CD4-positive, alpha-beta T cell treated with Interleukin-17A for 4 hours (primary cell): ENCODE measurements around the gene KIAA1755.

Experiments
- DNase-seq: peaks from one replicate; pipeline ENCODE4 v3.0.0-alpha.2; 2020; ENCODE audit warnings: mixed read lengths

The KIAA1755 gene

GRCh38 chr20:38162878-38163875, 97.4 kb downstream of the KIAA1755 start:
- no peak for DNase-seq

- no peak for DNase-seq
These were observed 98.4 kb downstream of the KIAA1755 start for GRCh38 chr20:38162149-38162548.

- DNase-seq: no peak
These were observed 99.1 kb downstream of the KIAA1755 start for GRCh38 chr20:38161412-38161774.
